ENCODE data around the gene GKN2.

DNA sequence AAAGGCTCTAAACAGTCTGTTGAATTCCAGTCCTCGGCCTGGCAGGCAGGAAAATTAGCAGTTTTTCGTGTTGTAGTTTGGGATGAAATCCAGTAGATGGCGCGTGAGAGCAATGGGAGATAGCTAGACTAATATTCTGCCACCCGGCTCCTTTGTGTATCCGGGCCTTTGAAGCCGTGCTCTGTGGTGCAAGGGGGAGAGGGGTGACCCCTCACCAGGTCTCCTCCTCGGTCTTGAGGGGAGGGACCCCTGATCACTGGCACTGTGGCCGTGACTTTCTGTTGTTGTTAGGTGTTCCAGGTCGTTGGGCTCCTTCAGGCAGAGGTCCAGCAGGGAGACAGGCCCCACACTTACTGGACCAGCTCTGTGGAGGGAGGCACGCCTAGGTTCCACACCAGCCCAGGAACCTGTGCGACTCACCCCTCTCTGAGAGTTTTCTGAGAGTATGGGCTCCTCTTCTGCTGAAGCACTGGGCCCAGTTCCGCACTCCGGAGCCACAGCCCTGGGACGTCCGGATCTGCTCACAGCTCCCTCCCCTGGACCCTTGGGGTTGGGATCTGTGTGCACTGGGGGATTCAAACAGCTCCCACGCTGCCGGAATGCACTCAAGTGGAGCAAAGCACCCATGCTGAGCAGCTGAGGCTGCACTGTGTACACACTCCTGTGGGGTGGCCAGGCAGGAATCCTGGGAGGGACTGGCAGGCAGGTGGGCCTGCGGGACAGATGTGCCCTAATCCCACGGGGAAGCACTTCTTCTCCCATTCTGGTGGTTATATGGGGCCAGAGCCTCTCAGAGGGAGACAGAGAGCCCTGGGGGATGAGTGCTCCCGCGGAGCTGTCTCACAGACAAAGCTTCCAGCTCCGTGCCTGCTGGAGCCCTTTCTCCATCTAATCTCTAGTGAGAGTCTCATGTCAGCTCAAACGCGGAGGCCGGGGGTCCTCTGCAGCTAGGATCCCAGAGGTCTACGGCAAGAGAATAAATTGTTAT lies 8.8 kb downstream of the GKN2 start:
- peak in 5 of 7 experiments; percentile 66 to 85 (median 79) for TF ChIP-seq CTCF (IDR thresholded peaks at IDR 0.05)
- TF ChIP-seq EP300 (IDR thresholded peaks at IDR 0.05) = no peak
- no peak for TF ChIP-seq POLR2A (IDR thresholded peaks at IDR 0.05)
- peak in 1 of 3 donors; percentile 54 for TF ChIP-seq POLR2AphosphoS5 (IDR thresholded peaks at IDR 0.05)

Data from stomach (tissue), 4 donors.